IMR-90 (cell line): ENCODE results near the gene MAB21L1. TPM values are rescaled to one million over a fixed set of nuclear protein-coding genes. Genes with fewer than 3 reads are reported as not detected.

ENCODE experiments used
- ATAC-seq: fragments of 200-7000 bp; cut with Tn5 transposase; 2 replicates; pipeline ENCODE4 v1.9.1; 2020; ENCODE audit warnings: low read depth, mild to moderate bottlenecking, moderate library complexity
- BruUV-seq: library from RNA; stranded (reverse); fragments of 400-500 nt; replicated peaks from 2 replicates; lab custom pipeline; 2021; lab: Mats Ljungman, UMichigan
- CTCF ChIA-PET: fragments of 300-600 bp; formaldehyde crosslinking; extraction: SDS; loops from one replicate; lab custom pipeline; 2021; ENCODE audit warnings: antibody characterized with exemption; lab: Yijun Ruan, JAX
- POLR2A ChIA-PET: fragments of 300-600 bp; sonication (Branson Sonifier 250); formaldehyde crosslinking; loops from one replicate; lab custom pipeline; 2022; ENCODE audit warnings: antibody characterized with exemption; ENCODE audit not compliant: unreplicated experiment; lab: Charles Lee
- DNase-seq: peaks from one replicate; pipeline ENCODE4 v3.0.0; 2013
- H2AFZ ChIP-seq: replicated peaks from 2 replicates; pipeline ENCODE3; 2013; ENCODE audit warnings: low read length, mild to moderate bottlenecking; ENCODE audit not compliant: poor library complexity
- H2AK5ac ChIP-seq: 2 replicates; pipeline ENCODE4 v1.6.1; 2013; ENCODE audit warnings: low read depth, low read length, inconsistent platforms
- H2AK9ac ChIP-seq: replicated peaks from 2 replicates; pipeline ENCODE3; 2013; ENCODE audit warnings: mild to moderate bottlenecking, low read depth, low read length, moderate library complexity; ENCODE audit not compliant: poor library complexity
- H2BK120ac ChIP-seq: 2 replicates; pipeline ENCODE4 v1.6.1; 2013; ENCODE audit warnings: low read depth, low read length, inconsistent platforms
- H2BK15ac ChIP-seq: 3 replicates; pipeline ENCODE4 v1.6.1; 2013; ENCODE audit warnings: low read depth, low read length, inconsistent platforms
- H2BK20ac ChIP-seq: 2 replicates; pipeline ENCODE4 v1.6.1; 2013; ENCODE audit warnings: low read depth, mild to moderate bottlenecking, inconsistent platforms, low read length, moderate library complexity
- H2BK5ac ChIP-seq: 2 replicates; pipeline ENCODE4 v1.6.1; 2013; ENCODE audit warnings: mild to moderate bottlenecking, low read depth, low read length, inconsistent platforms; ENCODE audit not compliant: poor library complexity, severe bottlenecking
- H3K14ac ChIP-seq: replicated peaks from 2 replicates; pipeline ENCODE4 v1.6.1; 2013; ENCODE audit warnings: low read depth, low read length, inconsistent platforms
- H3K18ac ChIP-seq: 2 replicates; pipeline ENCODE4 v1.6.1; 2013; ENCODE audit warnings: low read depth, low read length, control low read depth
- H3K23ac ChIP-seq: 2 replicates; pipeline ENCODE4 v1.6.1; 2013; ENCODE audit warnings: low read depth, low read length, inconsistent platforms
- H3K27ac ChIP-seq: 2 replicates; pipeline ENCODE4 v1.5.1; 2013; ENCODE audit warnings: mild to moderate bottlenecking, control low read depth, low read length; ENCODE audit not compliant: insufficient read depth
- H3K27me3 ChIP-seq: 2 replicates; pipeline ENCODE4 v1.6.1; 2013; ENCODE audit warnings: low read length; ENCODE audit not compliant: control insufficient read depth, insufficient read depth
- H3K36me3 ChIP-seq: 2 replicates; pipeline ENCODE4 v1.6.1; 2013; ENCODE audit warnings: low read length, mixed read lengths; ENCODE audit not compliant: control insufficient read depth, insufficient read depth
- H3K4ac ChIP-seq: 2 replicates; pipeline ENCODE4 v1.6.1; 2013; ENCODE audit warnings: low read depth, low read length, inconsistent platforms
- H3K4me1 ChIP-seq: 2 replicates; pipeline ENCODE4 v1.6.1; 2013; ENCODE audit warnings: low read length, mixed read lengths; ENCODE audit not compliant: control insufficient read depth, insufficient read depth
- H3K4me2 ChIP-seq: 2 replicates; pipeline ENCODE4 v1.6.1; 2013; ENCODE audit warnings: low read depth, mild to moderate bottlenecking, control low read depth, low read length, moderate library complexity
- H3K4me3 ChIP-seq: 2 replicates; pipeline ENCODE4 v1.5.1; 2013; ENCODE audit warnings: low read depth, mild to moderate bottlenecking, control low read depth, low read length, moderate library complexity; ENCODE audit not compliant: insufficient read depth
- H3K56ac ChIP-seq: 2 replicates; pipeline ENCODE4 v1.6.1; 2013; ENCODE audit warnings: low read length, inconsistent platforms; ENCODE audit not compliant: insufficient read depth; ENCODE audit errors: extremely low read depth
- H3K79me1 ChIP-seq, 2 experiments: 2 replicates each; pipeline ENCODE4 v1.6.1; 2013; ENCODE audit warnings: low read length in 2 of 2, inconsistent platforms in 1 of 2, low read depth in 1 of 2
- H3K9ac ChIP-seq: 2 replicates; pipeline ENCODE4 v1.6.1; 2013; ENCODE audit warnings: low read depth, low read length, control low read depth
- H3K9me1 ChIP-seq: 2 replicates; pipeline ENCODE4 v1.6.1; 2013; ENCODE audit warnings: low read length, inconsistent platforms; ENCODE audit not compliant: insufficient read depth
- H3K9me3 ChIP-seq: 2 replicates; pipeline ENCODE4 v1.6.1; 2013; ENCODE audit warnings: low read length; ENCODE audit not compliant: control insufficient read depth, insufficient read depth
- H4K20me1 ChIP-seq: 2 replicates; pipeline ENCODE4 v1.6.1; 2013; ENCODE audit warnings: low read length, inconsistent platforms; ENCODE audit not compliant: insufficient read depth
- H4K5ac ChIP-seq: 2 replicates; pipeline ENCODE4 v1.6.1; 2013; ENCODE audit warnings: mild to moderate bottlenecking, low read depth, low read length, control low read depth
- H4K8ac ChIP-seq, 2 experiments: 2 replicates each; pipeline ENCODE4 v1.6.1; 2013; ENCODE audit warnings: low read depth in 2 of 2, low read length in 2 of 2, control low read depth in 1 of 2, inconsistent platforms in 1 of 2
- H4K91ac ChIP-seq: 2 replicates; pipeline ENCODE4 v1.6.1; 2013; ENCODE audit warnings: low read depth, low read length, inconsistent platforms; ENCODE audit not compliant: insufficient read depth
- BHLHE40 ChIP-seq: fragments of 150-350 bp; IDR thresholded peaks from 2 replicates; pipeline ENCODE4 v1.6.1; 2016; ENCODE audit warnings: mild to moderate bottlenecking, low read depth, low read length
- CHD1 ChIP-seq: IDR thresholded peaks from 2 replicates; pipeline ENCODE4 v1.6.1; 2012; ENCODE audit warnings: low read depth, low read length, improper control_type of control experiment
- MAFK ChIP-seq: IDR thresholded peaks from 2 replicates; pipeline ENCODE4 v1.6.1; 2012; ENCODE audit warnings: low read depth, low read length, improper control_type of control experiment
- MAZ ChIP-seq: IDR thresholded peaks from 2 replicates; pipeline ENCODE4 v1.6.1; 2012; ENCODE audit warnings: low read depth, mild to moderate bottlenecking, low read length, improper control_type of control experiment, moderate library complexity, borderline replicate concordance
- NFE2L2 ChIP-seq: fragments of 150-350 bp; IDR thresholded peaks from 2 replicates; pipeline ENCODE4 v1.6.1; 2016; ENCODE audit warnings: low read depth, mild to moderate bottlenecking, low read length
- POLR2A ChIP-seq: IDR thresholded peaks from 2 replicates; pipeline ENCODE4 v1.6.1; 2012; ENCODE audit warnings: mild to moderate bottlenecking, low read depth, low read length
- RFX5 ChIP-seq: IDR thresholded peaks from 2 replicates; pipeline ENCODE4 v1.8.0; 2012; ENCODE audit warnings: low read depth, mild to moderate bottlenecking, low read length, moderate library complexity
- WGBS, 2 experiments: methylation state at CpG; one replicate each; pipeline versions ENCODE4 v1.1.5 to v1.1.7; 2013; ENCODE audit warnings: missing lambda C conversion rate in 2 of 2; ENCODE audit not compliant: insufficient read length in 1 of 2; ENCODE audit errors: extremely low coverage in 2 of 2; 5-methylcytosine and 5-hydroxymethylcytosine counted together
- dilution Hi-C: fragments of 300-500 bp; cut with HindIII; formaldehyde crosslinking; loops from one replicate; pipeline ENCODE4 v1.14.3; 2018; ENCODE audit warnings: low sequenced_read_pairs; ENCODE audit not compliant: unreplicated experiment
- in situ Hi-C: fragments of 300-500 bp; cut with MboI; formaldehyde crosslinking; loops from 3 replicates; pipeline ENCODE4 v1.14.3; 2019; ENCODE audit warnings: low sequenced_read_pairs, inconsistent platforms, mixed read lengths
- intact Hi-C: fragments of 100-400 bp; cut with micrococcal nuclease; formaldehyde crosslinking; loops from 2 replicates; pipeline ENCODE4 v1.10.0; 2022
- polyA plus RNA-seq, 3 experiments: library from polyadenylated mRNA; depleted of rRNA; stranded (reverse); fragments of >200 nt; gene quantifications; 2 replicates each; pipeline ENCODE4 v1.2.3, GENCODE V29; 2012; ENCODE audit warnings: low replicate concordance in 1 of 3
- total RNA-seq: library from RNA; depleted of rRNA; stranded (reverse); fragments of >200 nt; gene quantifications from 2 replicates; pipeline ENCODE4 v1.2.3, GENCODE V29; 2012
- TF ChIP-seq, protein P1 (sequence below): fragments of 150-350 bp; IDR thresholded peaks from 2 replicates; pipeline ENCODE4 v1.6.1; 2017; ENCODE audit warnings: mild to moderate bottlenecking, antibody characterized with exemption, low read length, low read depth
- TF ChIP-seq, protein P2 (sequence below): conservative IDR thresholded peaks from 2 replicates; pipeline ENCODE4 v1.5.1; 2012; ENCODE audit warnings: mild to moderate bottlenecking, low read depth, low read length, improper control_type of control experiment

MAB21L1 gene
- total and polyA plus RNA-seq, 2 of the 4 experiments (the other 2 are of a cell fraction) = 0.53 to 0.72 TPM

DNA sequence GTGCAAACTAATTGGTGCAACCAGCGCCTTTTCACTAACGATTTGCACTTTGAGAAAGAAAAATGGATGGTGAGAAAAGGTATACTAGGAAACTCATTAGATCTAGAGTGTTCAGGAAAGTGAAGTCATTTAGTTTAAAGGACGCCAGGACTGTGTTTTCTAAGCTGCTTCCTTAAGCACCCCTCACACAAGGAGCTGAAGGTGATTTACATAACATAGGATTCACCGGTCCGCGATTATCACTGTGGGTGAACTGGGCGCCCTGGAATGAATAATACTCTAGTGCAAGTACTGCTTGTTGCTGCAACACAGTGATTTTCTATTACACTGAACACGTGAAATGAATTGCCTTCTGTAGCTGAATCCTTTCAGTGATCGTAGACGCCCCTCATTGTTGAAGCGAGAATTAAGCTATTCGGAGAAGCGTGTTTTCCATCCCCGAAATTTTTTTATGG, 2.6 kb upstream of the MAB21L1 start:
- H4K8ac ChIP-seq = no peak overlapping the region
- H3K4me2 ChIP-seq = no peak overlapping the region
- TF ChIP-seq, protein P1, sequence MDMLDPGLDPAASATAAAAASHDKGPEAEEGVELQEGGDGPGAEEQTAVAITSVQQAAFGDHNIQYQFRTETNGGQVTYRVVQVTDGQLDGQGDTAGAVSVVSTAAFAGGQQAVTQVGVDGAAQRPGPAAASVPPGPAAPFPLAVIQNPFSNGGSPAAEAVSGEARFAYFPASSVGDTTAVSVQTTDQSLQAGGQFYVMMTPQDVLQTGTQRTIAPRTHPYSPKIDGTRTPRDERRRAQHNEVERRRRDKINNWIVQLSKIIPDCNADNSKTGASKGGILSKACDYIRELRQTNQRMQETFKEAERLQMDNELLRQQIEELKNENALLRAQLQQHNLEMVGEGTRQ = no peak
- no peak for TF ChIP-seq NFE2L2
- TF ChIP-seq CHD1 = no peak
- TF ChIP-seq RFX5 = no peak
- no peak for TF ChIP-seq BHLHE40
- no peak for TF ChIP-seq MAFK
- TF ChIP-seq POLR2A = no peak
- no peak for TF ChIP-seq MAZ
- TF ChIP-seq, protein P2, sequence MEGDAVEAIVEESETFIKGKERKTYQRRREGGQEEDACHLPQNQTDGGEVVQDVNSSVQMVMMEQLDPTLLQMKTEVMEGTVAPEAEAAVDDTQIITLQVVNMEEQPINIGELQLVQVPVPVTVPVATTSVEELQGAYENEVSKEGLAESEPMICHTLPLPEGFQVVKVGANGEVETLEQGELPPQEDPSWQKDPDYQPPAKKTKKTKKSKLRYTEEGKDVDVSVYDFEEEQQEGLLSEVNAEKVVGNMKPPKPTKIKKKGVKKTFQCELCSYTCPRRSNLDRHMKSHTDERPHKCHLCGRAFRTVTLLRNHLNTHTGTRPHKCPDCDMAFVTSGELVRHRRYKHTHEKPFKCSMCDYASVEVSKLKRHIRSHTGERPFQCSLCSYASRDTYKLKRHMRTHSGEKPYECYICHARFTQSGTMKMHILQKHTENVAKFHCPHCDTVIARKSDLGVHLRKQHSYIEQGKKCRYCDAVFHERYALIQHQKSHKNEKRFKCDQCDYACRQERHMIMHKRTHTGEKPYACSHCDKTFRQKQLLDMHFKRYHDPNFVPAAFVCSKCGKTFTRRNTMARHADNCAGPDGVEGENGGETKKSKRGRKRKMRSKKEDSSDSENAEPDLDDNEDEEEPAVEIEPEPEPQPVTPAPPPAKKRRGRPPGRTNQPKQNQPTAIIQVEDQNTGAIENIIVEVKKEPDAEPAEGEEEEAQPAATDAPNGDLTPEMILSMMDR = no peak
- H2AK9ac ChIP-seq = no peak overlapping the region
- no peak overlapping the region for H2BK120ac ChIP-seq
- H3K79me1 ChIP-seq = no peaks in the 10 kb centered on the region
- no peak overlapping the region for H3K9ac ChIP-seq
- H3K9me3 ChIP-seq = no peaks in the 10 kb centered on the region
- H2BK20ac ChIP-seq = no peak overlapping the region
- H2AFZ ChIP-seq = no peak overlapping the region
- WGBS, 2 experiments = no CpG with 5 or more reads among the region's 14 CpGs
- ATAC-seq (no peak), DNase-seq (no peak)
- dilution Hi-C loops = no loop called here
- peaks cover 42% of the 10 kb centered on the region for H3K27me3 ChIP-seq
- intact Hi-C loops = loop anchor here (5.0 to 10.0 kb wide), 3 partner anchors 246 to 476 kb away; no protein-coding TSS in a partner anchor
- no peaks in the 10 kb centered on the region for H3K4me1 ChIP-seq
- H3K36me3 ChIP-seq = no peaks in the 10 kb centered on the region
- ChIA-PET POLR2A (no interaction called here), CTCF (no interaction called here)
- H4K91ac ChIP-seq = no peak overlapping the region
- no peak overlapping the region for H3K4ac ChIP-seq
- H3K14ac ChIP-seq = no peak overlapping the region
- H3K27ac ChIP-seq = no peak overlapping the region
- no peak overlapping the region for H4K5ac ChIP-seq
- no peak overlapping the region for H3K4me3 ChIP-seq
- H4K20me1 ChIP-seq = no peaks in the 10 kb centered on the region
- no peak overlapping the region for H2BK5ac ChIP-seq
- no peak overlapping the region for H3K18ac ChIP-seq
- no peak overlapping the region for H2AK5ac ChIP-seq
- H3K56ac ChIP-seq = no peak overlapping the region
- H2BK15ac ChIP-seq = no peak overlapping the region
- no TSS peak for BruUV-seq
- H3K23ac ChIP-seq = no peak overlapping the region
- in situ Hi-C loops = no loop called here
- H3K9me1 ChIP-seq = no peaks in the 10 kb centered on the region
